Glomerular visceral epithelial cell (primary cell): ENCODE measurements around the gene ADAT3.
A peak's percentile ranks its signal among the peaks of the same experiment; 100 is the strongest.

Experiments
- DNase-seq: peaks from one replicate; pipeline ENCODE4 v3.0.0-alpha.2; 2016; ENCODE audit errors: extremely low spot score

Gene ADAT3

DNA sequence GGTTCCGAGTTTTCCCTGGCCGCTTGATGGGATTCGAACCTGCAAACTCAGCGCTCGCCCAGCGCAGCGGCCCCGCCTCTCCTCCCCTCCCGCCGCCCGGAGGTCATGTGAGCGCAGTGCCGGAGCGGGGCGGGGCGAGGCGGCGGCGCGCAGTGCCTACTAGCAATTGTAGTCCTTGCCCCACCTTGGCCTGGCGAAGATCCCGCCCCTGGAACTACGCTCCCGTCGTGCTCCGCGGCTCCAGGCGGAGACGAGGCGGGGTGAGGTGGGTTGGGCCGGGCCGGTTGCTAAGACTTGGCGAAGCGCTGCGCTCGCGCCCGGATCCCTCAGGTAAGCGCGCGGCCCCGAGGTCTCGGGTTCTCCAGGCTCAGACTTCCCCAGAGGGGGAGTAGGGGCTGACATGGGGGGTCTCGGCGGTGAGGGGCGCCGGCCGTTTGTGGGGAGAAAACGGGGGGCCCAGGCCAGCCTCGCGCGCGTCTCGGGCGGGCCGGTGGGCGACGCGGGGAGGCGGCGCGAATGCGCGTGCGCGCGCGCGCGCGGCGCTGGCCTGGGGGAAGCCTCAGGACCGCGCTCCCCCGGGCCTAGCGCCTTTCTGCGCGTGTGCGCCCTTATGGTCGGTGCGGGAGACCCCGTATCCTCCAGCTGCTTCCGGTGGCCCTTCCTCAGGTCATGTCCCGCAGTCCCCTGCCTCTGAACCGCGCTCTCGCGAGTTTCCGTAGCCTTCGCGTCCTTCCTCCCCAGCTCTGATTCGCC is at the start of gene ADAT3, which contains the start of gene SCAMP4:
TSS of gene ADAT3 (plus strand) at position 290 of the 753 bp plus-strand sequence. CDS start 6,649 bp downstream, outside the sequence.
TSS of gene SCAMP4 (plus strand) at position 290 of the 753 bp plus-strand sequence. CDS start 9,621 bp downstream, outside the sequence.
- DNase-seq, result peak; percentile 99

DNA sequence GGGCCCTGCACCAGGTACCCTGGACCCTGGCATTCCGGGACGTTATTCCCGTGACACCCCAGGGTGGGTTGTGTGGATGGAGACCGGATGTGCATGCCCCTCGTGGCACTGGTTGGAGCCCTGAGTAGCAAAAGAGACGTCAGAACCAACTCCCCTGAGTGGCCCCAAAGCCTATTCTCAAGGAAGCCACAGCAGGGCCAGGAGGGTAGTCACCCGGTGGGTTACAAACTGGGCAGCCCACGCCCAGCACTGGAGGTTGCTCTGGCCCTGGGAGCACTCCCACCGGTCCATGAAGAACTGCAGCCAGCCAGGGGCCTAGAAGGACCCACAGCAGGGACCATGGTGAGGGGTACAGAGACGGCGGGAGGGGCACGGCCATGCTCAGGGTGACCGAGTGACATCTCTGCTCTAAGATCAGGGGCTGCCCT is 49.4 kb upstream of the ADAT3 start:
- no peak for DNase-seq

DNA sequence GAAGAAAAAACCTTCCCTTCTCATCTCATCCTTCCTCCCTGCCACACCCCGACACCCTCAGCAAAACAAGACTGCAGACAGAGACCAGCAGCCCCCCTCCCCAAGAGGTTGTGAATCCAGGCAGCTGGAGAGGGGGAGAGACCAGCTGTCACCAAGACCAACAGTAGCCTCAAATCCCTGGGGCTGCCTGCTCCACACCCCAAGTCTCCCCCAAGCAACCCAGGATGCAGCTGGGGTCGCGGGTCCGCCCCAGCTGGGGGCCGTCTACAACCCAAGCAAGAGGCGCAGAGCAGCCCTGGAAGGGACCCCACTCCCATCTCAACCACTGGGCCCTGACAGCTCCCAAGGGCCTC is 48.9 kb upstream of the ADAT3 start:
- no peak for DNase-seq

DNA sequence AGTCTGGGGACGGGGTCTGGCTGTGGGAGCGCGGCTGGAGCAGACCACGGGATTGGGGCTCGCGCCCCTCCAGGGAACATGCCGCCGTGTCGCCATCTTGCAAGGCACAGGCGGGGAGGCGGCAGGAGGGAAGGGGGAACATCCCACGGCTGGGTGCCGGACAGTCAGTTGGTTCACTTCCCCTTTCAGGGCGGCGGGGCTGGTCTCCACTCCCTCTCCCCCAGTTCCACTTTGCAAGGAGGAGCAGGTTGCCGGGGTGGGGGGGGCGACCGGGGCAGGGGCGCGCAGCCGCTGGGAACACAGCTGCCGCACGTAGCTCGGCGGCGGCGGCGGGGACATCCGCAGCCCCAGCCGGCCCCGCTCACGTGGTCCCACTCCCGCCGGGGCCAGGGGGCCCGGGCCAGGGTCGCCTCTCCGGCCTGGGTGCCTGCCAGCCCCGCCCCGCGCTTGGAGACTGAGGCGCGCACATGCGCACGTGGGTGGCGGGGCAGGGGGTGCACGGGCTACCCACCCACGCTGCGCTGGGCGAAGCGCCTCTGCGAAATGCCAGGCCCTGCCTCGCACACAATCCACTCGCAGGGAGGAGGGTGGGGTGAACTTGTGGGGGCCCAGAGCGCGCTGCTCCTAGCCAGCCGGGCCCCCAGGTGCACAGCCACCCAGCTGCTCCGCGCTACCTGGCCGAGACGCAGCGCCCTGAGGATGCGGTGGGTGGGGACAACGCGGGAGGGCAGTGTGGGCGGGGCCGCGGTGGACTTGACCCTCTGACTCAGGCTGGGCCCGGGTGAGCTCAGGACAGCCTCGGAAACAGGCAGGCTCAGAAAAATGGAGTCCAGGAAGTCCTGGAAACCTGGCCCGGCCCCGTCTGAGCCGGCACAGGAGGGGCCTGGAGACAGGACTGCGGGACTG is 48.2 kb upstream of the ADAT3 start:
- peak; percentile 88 for DNase-seq

DNA sequence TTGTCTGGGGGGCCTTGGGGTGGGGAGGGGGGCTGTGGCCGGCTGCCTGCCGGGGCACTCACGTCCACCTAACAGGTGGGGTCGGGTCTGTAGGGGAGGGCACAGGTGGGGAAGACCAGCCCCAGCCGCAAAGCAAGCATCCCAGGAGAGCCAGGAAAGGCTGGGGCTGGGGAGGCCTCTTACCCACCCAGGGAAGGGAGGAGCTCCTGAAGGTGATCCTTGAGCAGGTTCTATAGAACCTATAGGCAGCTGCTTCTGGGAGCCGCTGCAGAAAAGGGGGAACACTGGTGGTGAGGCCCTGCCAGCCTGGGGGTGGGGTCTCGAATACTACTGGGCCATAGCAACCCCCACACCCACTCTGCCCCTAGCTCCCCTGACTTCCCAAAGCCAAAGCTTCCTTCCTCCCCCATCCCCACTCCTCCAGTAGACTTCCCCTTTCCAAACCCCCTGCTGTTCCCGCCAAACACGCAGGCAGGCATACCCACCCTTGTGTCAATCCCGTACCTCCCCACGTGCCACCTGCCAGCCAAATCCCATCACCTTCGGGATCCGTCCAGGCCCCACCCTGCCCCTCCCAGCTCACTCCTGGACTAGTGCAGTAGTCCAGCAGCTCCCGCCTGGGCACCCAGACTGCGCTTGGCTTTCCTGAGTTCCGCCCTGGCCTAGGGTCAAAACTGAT is 47.4 kb upstream of the ADAT3 start:
- no peak for DNase-seq

DNA sequence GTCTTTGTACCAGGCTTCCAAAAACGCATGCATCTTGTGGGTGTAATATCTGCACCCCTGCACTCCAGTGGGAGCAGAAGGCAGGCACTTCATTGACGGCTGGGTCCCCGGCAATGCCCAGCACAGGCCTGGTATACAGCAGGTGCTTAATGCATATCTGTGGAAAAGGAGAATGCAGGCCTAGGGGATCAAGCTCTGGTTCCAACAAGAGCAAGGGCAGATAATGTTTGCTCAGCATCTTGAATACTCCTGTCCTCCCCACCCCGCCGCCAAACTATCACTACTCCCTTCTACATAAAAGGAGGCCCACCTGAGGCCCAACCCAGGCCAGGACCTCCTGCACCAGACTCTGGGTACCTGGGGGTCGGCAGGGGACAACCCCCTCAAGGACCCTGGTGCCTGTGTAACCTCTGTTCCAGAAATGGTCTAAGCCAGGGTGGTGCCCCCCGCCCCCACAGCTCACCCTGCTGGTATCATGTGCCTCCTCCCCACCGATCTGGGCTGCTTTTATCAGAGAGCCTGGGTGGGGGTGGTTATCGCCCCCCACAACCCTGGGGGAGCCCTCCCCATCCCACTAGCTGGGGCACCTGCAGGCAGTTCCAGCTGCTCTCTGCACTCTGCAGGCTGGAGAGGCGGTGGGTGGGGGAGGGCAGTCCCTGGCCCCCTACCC is 46.7 kb upstream of the ADAT3 start:
- no peak for DNase-seq

DNA sequence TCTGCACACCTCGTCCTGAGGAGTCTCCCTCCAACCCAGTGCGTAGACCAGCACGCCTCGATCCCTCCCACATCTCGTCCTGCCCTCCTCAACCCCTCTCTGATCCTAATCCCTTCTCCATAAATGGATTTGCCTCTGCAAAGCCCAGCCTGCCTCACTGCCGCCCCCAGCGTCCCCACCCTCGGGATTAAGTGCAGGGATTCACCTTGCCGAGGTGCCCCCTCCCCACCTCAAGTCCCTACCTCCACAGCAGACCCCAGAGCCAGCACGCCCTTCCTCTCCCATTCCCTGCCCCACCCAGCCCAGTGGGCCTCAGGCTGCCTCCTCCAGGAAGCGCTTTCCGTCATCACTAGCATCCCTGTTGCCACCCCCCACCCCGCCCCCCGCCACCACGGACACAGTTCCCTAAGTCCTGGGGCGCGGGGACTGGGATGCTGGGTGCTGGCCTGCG is 45.8 kb upstream of the ADAT3 start:
- DNase-seq, result no peak

DNA sequence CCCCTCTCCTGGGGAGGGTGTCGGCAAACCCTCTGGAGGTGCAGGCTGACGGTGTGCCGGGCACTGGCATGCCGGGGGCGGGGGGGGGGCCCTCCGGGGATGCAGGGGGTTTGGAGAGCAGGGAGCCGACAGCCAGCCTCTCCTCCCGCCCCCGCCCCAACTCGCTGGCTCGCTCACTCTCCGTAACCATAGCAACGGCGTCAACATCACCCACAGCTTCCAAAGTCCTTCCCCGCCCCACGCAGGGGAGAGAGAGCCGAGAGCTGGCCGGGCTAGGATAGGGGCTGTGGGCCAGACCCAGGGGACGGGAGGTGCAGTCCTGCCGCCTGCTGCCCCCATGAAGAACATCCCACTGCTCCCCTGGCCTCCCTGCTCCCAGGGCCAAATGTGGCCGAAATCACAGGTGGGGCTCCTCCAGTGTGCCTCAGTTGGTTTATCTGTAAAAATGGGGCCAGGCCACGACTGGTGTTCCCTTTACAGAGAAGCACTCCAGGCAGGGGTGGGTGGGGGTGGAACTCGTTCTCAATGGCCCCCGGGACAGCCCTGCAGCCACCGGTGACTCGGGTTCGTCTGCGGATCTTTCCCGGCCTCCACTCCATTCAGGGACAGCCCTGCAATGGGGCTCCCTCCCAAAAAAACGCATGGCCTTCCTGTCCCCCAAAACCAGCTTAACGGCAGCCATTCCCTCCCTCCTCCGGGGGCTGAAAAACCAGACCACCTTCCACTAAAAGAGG is 45.0 kb upstream of the ADAT3 start:
- peak; percentile 76 for DNase-seq

DNA sequence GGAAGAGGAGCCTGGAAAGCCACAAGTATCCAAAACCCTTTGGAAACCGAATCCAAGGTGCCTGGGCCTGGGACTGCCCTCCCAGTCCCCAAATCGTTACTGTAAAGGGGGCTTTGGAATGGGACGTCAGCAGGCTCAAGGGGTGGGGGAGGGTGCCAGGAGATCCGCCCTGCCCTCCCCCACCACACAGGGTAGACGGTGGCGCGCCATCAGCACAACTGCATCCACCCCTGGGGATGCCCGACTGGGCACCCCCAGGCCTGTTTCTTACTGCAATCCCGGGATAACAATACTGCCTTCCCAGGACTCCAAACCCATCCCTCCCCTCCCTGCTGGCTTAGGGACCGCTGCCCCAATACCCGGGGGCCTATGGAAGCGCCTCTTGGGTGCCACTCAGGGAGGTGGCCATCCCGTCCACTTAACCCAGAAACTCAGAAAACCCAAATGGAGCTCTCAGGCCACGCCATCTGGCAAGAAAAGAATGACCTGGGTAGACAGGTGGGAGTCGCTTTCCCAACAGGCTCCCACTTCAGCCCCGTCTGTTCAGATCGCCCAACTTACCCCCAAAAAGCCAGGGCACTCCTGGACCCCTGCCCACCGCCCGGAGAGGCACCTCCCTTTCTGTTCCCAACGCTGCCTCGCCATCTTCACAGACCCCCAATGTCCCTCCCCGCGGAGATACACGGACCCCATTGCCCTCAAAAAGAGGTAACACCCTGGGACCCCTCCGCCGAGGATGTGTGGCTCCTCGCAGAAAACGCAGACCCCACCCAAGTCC is 44.2 kb upstream of the ADAT3 start:
- no peak for DNase-seq

DNA sequence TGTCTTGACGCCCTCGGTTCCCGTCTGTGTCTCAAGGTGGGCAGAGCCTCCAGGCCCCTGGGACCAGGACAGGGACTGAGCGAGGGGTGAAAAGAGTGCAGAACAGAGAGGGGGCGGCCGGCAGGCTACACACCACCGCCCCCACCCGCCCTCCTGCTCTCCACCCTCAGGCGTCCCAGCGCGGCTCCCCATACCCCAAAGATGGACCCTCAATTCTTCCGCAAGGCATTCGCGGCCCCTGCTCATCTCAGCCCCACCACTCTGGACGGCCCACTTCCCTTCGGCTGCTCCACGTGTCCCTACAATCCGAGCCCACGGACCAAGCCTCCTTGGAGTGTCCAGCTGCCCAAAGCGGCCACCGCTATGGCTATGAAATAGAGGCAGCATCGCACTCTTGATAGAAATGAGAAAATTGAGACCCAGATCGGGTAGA is 43.6 kb upstream of the ADAT3 start:
- DNase-seq, result no peak

DNA sequence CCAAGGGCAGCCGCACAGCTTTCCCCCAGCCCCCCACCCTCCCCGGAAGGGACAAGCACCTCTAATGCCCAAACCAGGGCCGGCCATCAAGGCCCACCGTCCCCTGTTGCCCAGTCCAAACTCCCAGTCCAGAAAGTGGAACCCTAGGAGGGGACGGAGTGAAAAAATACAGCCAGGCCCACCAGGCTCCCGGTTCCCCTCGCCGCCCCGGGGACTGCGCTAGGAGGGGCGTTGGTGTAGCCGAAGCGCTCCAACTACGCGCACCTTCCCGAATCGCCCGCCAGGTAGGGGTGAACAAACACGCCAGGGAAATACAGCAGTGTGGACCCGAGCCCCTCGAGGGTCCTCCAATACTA is 43.2 kb upstream of the ADAT3 start:
- DNase-seq, result no peak

DNA sequence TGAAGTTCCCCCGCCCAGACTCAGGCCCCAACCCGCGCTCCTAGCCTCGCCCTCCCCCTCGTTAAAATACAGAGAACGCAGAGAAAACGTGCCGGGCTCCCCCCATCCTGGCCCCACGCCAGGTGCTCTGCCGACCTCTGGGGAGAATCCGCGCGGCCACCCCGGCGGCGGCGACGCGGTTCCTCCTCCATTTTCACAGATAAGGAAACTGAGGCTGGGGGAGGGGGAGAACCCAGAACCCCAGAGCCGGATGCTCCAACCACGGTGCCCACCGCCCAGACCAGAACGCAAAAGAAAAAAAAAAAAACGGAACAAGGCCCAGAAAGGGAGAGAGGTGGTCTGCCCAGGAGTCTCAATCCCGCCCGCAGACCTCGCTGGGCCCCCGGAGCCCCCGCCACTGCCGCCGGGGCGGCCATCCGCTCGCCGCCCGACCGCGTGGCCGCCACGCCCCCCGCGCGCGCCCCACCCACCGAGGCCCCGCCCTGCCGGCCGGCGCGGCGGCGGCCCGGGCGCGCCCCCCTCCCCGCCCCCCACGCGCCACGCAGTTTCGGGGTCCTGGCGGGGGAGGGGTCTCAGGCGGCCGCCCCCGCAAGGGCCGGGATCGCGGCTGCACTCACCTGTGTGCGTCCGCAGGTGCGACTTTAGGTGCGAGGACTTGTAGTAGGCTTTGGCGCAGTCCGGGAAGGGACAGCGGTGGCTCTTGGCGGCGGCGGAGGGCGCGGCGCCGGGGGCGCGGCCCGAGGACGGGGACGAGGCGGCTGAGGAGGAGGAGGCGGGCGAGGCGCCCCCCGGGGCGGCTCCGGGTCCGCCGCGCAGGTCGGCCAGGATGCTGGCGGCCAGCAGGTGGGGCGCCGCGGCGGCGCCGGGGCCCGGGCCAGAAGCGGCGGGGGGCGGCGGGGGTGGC is 42.5 kb upstream of the ADAT3 start:
- peak; percentile 46 for DNase-seq

DNA sequence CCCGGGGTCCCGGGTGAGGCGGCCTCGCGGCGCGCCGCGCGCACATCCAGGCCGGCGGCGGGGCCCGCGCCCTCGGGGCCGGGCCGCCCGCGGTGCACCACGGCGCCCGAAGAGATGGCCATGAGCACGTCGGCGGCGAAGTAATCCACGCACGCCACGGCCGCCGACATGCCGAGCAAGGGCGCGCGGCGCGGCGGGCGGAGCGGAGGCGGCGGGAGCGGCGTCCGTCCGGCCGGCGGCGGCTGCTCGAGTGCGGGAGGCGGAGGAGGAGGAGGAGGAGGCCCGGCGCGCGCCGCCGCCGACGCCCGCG is 41.9 kb upstream of the ADAT3 start, which contains the start of gene KLF16:
TSS of gene KLF16 (minus strand) at position 252 of the 310 bp plus-strand sequence. CDS start at position 170, 82 bp downstream.
- DNase-seq, result no peak

DNA sequence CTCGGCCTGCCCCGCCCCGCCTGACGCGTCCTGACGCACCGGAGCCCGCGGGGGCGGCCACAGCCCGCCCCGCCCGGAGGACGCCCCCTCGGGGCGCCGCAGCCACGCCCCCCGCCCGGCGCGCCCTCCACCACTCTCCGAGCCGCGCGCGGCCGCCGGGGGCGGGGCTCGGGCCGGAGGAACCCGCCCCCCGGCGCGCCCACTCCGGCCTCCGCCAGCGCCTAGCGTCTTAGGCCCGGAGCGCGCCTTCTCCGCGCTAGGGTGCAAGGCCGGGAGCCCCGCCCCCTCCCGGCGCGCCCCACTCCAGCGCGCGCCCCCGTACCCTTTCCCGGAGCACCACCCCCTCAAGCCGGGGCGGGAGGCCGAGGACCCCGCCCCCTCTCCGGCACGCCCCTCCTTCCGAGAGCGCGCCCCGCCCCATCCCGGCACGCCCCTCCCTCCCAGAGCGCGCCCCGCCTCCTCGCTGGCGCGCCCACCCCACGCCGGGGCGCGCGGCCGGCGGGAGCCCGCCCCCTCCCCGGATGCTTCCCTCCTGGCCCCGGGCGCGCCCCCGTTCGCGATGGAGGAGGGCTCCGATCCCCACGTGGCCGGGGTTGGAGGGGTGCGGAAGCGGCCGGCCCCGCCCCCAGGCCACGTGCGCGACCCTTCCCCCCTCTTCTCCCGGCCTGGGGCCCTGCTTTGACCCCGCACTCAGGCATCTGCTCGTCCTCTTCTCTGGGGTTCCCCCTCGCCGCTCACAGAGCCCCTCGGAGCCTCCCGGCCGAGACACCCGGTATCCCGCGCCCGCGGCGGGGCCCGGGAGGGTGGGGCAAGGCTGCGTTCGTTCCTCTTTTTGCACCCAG is 41.3 kb upstream of the ADAT3 start:
- DNase-seq, result peak; percentile 98

DNA sequence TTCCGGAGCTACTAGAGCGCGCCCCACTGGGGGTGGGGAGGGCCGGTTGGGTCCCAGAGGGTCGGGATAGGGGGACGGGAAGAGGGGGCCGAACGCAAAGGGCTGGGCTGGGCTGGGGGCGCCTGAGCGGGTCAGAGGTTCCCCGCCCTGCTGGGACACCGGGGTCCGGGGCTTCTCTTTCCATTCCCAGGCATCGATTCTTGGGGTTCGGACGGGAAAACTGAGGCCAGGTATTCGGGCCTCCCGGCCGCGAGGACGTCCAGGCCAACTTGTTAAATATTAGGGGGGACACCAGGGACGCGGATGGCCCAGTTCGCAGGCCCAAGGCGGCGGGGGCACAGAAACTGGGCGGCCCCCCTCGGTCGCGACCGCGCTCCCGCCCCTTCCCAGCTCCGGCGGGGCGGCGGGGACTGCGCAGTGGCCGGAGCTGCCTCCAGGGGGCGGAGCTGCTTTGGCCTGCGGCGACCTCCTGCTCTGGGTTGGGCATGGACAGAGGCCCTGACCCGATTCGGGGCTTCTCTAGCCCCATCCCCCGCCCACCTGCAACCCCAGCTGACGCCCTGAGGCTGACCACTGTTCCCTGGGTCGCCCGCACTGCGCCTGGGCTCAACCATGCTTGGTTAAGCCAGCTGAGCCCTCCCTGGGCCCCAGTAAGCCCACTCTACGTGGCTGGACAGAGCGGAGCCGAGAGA is 40.6 kb upstream of the ADAT3 start:
- peak; percentile 75 for DNase-seq

DNA sequence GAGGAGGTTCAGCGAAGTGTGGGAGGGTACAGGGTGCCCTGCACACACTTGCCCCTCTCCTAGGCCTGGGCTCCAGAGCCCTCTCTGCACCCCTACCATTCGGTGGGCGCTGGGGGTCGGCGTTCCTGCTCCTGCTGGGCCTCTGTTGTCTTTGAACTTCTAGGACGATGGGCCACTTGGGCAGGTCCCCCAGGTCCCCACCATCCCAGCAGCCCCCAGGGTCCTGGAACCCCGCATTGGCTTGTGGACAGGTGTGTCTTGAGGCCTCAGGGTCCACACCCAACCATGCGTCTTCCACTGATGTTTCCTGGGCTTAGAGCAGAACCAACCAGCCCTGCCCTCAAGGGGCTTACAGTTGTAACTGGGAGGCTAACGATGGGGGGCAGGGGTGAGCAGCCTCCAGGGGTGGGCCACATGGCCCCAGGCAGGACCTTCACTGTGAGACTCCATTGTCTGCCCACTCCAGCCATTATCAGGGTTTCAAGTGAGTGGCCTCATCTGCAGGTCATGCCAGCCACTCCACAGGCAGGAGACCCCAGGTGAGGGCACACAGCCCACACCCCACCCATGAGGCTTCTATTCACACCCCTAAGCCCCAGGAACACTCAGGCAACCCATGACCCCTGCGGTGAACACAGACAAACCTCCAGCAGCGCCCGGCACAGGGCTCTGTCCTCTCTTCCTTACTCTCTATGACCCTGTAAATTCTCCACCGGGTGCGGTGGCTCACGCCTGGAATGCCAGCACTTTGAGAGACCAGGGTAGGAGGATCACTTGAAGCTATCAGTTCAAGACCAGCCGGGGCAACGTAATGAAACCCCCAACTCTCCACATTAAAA is 39.8 kb upstream of the ADAT3 start:
- no peak for DNase-seq
